H9 (cell line): ENCODE data around the gene PCDH9. TPM values are rescaled to one million over a fixed set of nuclear protein-coding genes. Genes with fewer than 3 reads are reported as not detected.

ENCODE experiments used
- DNase-seq: peaks from one replicate; pipeline ENCODE4 v3.0.0-alpha.2; 2017
- H2AFZ ChIP-seq: one replicate; pipeline ENCODE4 v1.6.1; 2013; ENCODE audit warnings: mild to moderate bottlenecking, low read length, control low read depth, moderate library complexity
- H2AK5ac ChIP-seq: 2 replicates; pipeline ENCODE4 v1.6.1; 2013; ENCODE audit warnings: low read length, control low read depth, mixed read lengths; ENCODE audit not compliant: insufficient read length
- H2BK120ac ChIP-seq: one replicate; pipeline ENCODE4 v1.6.1; 2013; ENCODE audit warnings: low read depth, mild to moderate bottlenecking, low read length, control low read depth, inconsistent platforms; ENCODE audit not compliant: poor library complexity, severe bottlenecking
- H2BK12ac ChIP-seq: 2 replicates; pipeline ENCODE4 v1.6.1; 2013; ENCODE audit warnings: low read length, control low read depth, mixed read lengths, low read depth; ENCODE audit not compliant: insufficient read length
- H2BK15ac ChIP-seq: 2 replicates; pipeline ENCODE4 v1.6.1; 2013; ENCODE audit warnings: low read depth, low read length, control low read depth
- H2BK20ac ChIP-seq: one replicate; pipeline ENCODE4 v1.6.1; 2013; ENCODE audit warnings: low read depth, mild to moderate bottlenecking, low read length, control low read depth, inconsistent platforms; ENCODE audit not compliant: poor library complexity, severe bottlenecking
- H2BK5ac ChIP-seq: 2 replicates; pipeline ENCODE4 v1.6.1; 2013; ENCODE audit warnings: low read length, control low read depth, mixed read lengths; ENCODE audit not compliant: insufficient read length
- H3K14ac ChIP-seq: 2 replicates; pipeline ENCODE4 v1.6.1; 2013; ENCODE audit warnings: low read length, control low read depth; ENCODE audit not compliant: insufficient read depth
- H3K18ac ChIP-seq: 2 replicates; pipeline ENCODE4 v1.6.1; 2013; ENCODE audit warnings: low read depth, mild to moderate bottlenecking, mixed read lengths, low read length, control low read depth; ENCODE audit not compliant: insufficient read length
- H3K23ac ChIP-seq: 2 replicates; pipeline ENCODE4 v1.6.1; 2013; ENCODE audit warnings: low read length, control low read depth, mixed read lengths, low read depth; ENCODE audit not compliant: insufficient read length
- H3K23me2 ChIP-seq: 2 replicates; pipeline ENCODE4 v1.6.1; 2013; ENCODE audit warnings: low read depth, mild to moderate bottlenecking, mixed read lengths, low read length, control low read depth; ENCODE audit not compliant: insufficient read length, poor library complexity, severe bottlenecking
- H3K27ac ChIP-seq: 2 replicates; pipeline ENCODE4 v1.5.1; 2013; ENCODE audit warnings: low read length, control low read depth, mixed read lengths, low read depth; ENCODE audit not compliant: insufficient read length
- H3K27me3 ChIP-seq: 2 replicates; pipeline ENCODE4 v1.6.1; 2013; ENCODE audit warnings: low read length, control low read depth, inconsistent platforms; ENCODE audit not compliant: insufficient read depth
- H3K4ac ChIP-seq: 2 replicates; pipeline ENCODE4 v1.6.1; 2013; ENCODE audit warnings: low read depth, mild to moderate bottlenecking, control low read depth, inconsistent platforms, low read length, moderate library complexity
- H3K4me1 ChIP-seq: 2 replicates; pipeline ENCODE4 v1.6.1; 2013; ENCODE audit warnings: low read length, control low read depth, inconsistent platforms; ENCODE audit not compliant: insufficient read depth
- H3K4me2 ChIP-seq: 2 replicates; pipeline ENCODE4 v1.6.1; 2013; ENCODE audit warnings: low read length, control low read depth, mixed read lengths; ENCODE audit not compliant: insufficient read length, insufficient read depth
- H3K56ac ChIP-seq: 2 replicates; pipeline ENCODE4 v1.6.1; 2013; ENCODE audit warnings: low read depth, mild to moderate bottlenecking, mixed read lengths, low read length, control low read depth; ENCODE audit not compliant: insufficient read length
- H3K79me1 ChIP-seq: 2 replicates; pipeline ENCODE4 v1.6.1; 2013; ENCODE audit warnings: low read depth, mild to moderate bottlenecking, moderate library complexity, low read length, control low read depth, inconsistent platforms; ENCODE audit not compliant: insufficient read depth, poor library complexity, severe bottlenecking
- H3K79me2 ChIP-seq: 2 replicates; pipeline ENCODE4 v1.6.1; 2013; ENCODE audit warnings: low read length, control low read depth, inconsistent platforms; ENCODE audit not compliant: insufficient read depth
- H3K9ac ChIP-seq: 2 replicates; pipeline ENCODE4 v1.6.1; 2013; ENCODE audit warnings: low read length, control low read depth, mixed read lengths; ENCODE audit not compliant: insufficient read length; ENCODE audit errors: extremely low read depth
- H3K9me3 ChIP-seq: one replicate; pipeline ENCODE4 v1.6.1; 2013; ENCODE audit warnings: low read depth, low read length, inconsistent platforms; ENCODE audit not compliant: control insufficient read depth
- H3T11ph ChIP-seq: one replicate; pipeline ENCODE4 v1.6.1; 2013; ENCODE audit warnings: mild to moderate bottlenecking, low read length, control low read depth, inconsistent platforms
- H4K20me1 ChIP-seq: one replicate; pipeline ENCODE4 v1.6.1; 2013; ENCODE audit not compliant: control insufficient read depth, insufficient read length, insufficient read depth
- H4K5ac ChIP-seq: 2 replicates; pipeline ENCODE4 v1.6.1; 2013; ENCODE audit warnings: low read depth, mild to moderate bottlenecking, mixed read lengths, low read length, control low read depth; ENCODE audit not compliant: insufficient read length
- H4K8ac ChIP-seq: replicated peaks from 2 replicates; pipeline ENCODE4 v1.6.1; 2013; ENCODE audit warnings: low read length, control low read depth, mixed read lengths, low read depth; ENCODE audit not compliant: insufficient read length
- H4K91ac ChIP-seq: 2 replicates; pipeline ENCODE4 v1.6.1; 2013; ENCODE audit warnings: low read depth, mild to moderate bottlenecking, moderate library complexity, mixed read lengths, low read length, control low read depth; ENCODE audit not compliant: insufficient read length
- H3K27ac Mint-ChIP-seq, 3 experiments: 2 replicates in 2 of 3; 3 replicates in 1 of 3; pipeline ENCODE4 v1.8.0; 2020 to 2021; ENCODE audit warnings: mixed read lengths in 3 of 3, mild to moderate bottlenecking in 1 of 3, moderate library complexity in 1 of 3
- H3K27me3 Mint-ChIP-seq: 2 replicates; pipeline ENCODE4 v1.8.0; 2021; ENCODE audit warnings: low read depth, mild to moderate bottlenecking, moderate library complexity, mixed read lengths
- H3K36me3 Mint-ChIP-seq, 3 experiments: 2 replicates in 2 of 3; 3 replicates in 1 of 3; pipeline ENCODE4 v1.8.0; 2020 to 2021; ENCODE audit warnings: low read depth in 3 of 3, mixed read lengths in 3 of 3; ENCODE audit not compliant: insufficient read depth in 1 of 3
- H3K4me1 Mint-ChIP-seq, 2 experiments: 2 replicates each; pipeline ENCODE4 v1.8.0; 2020; ENCODE audit warnings: mixed read lengths in 2 of 2
- H3K4me3 Mint-ChIP-seq, 2 experiments: 2 replicates in 1 of 2; 3 replicates in 1 of 2; pipeline ENCODE4 v1.8.0; 2020 to 2021; ENCODE audit warnings: mild to moderate bottlenecking in 2 of 2, mixed read lengths in 2 of 2, moderate library complexity in 1 of 2
- H3K9me3 Mint-ChIP-seq, 2 experiments: 2 replicates in 1 of 2; 3 replicates in 1 of 2; pipeline ENCODE4 v1.8.0; 2020; ENCODE audit warnings: mild to moderate bottlenecking in 2 of 2, mixed read lengths in 2 of 2, moderate library complexity in 1 of 2
- WGBS: extraction: QIAGEN DNeasy Blood & Tissue Kit; methylation state at CpG from one replicate; pipeline ENCODE4 v1.1.7; 2013; ENCODE audit warnings: missing lambda C conversion rate, low lambda C conversion rate, mixed read lengths; ENCODE audit not compliant: insufficient read length; ENCODE audit errors: extremely low coverage; 5-methylcytosine and 5-hydroxymethylcytosine counted together
- total RNA-seq: library from RNA; stranded (reverse); gene quantifications from 2 replicates; pipeline ENCODE4 v1.2.1, GENCODE V29; 2021
- TF ChIP-seq, protein P1 (sequence below): fragments of 200-600 bp; sonication (generic); conservative IDR thresholded peaks from 3 replicates; pipeline ENCODE4 v1.8.0; 2021; ENCODE audit warnings: antibody characterized with exemption, mild to moderate bottlenecking

The PCDH9 gene
- total RNA-seq, 1 experiment from 2014 or later: 0.11 TPM

GRCh38 chr13:67223024-67223423 is 7.1 kb downstream of the PCDH9 start:
- DNase-seq: no peak
- no peak overlapping the region for H2BK20ac ChIP-seq
- TF ChIP-seq, protein P1, sequence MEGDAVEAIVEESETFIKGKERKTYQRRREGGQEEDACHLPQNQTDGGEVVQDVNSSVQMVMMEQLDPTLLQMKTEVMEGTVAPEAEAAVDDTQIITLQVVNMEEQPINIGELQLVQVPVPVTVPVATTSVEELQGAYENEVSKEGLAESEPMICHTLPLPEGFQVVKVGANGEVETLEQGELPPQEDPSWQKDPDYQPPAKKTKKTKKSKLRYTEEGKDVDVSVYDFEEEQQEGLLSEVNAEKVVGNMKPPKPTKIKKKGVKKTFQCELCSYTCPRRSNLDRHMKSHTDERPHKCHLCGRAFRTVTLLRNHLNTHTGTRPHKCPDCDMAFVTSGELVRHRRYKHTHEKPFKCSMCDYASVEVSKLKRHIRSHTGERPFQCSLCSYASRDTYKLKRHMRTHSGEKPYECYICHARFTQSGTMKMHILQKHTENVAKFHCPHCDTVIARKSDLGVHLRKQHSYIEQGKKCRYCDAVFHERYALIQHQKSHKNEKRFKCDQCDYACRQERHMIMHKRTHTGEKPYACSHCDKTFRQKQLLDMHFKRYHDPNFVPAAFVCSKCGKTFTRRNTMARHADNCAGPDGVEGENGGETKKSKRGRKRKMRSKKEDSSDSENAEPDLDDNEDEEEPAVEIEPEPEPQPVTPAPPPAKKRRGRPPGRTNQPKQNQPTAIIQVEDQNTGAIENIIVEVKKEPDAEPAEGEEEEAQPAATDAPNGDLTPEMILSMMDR: no peak
- no peak overlapping the region for H2BK15ac ChIP-seq
- no peak overlapping the region for H3T11ph ChIP-seq
- no peaks in the 10 kb centered on the region for H4K20me1 ChIP-seq
- no peaks in the 10 kb centered on the region for H3K4me1 ChIP-seq
- H3K36me3 Mint-ChIP-seq: no peaks in the 10 kb centered on the region
- no peak overlapping the region for H2AFZ ChIP-seq
- no peaks in the 10 kb centered on the region for H3K9me3 ChIP-seq
- no peak overlapping the region for H3K27ac Mint-ChIP-seq
- no peak overlapping the region for H3K23ac ChIP-seq
- H3K4ac ChIP-seq: no peak overlapping the region
- no peak overlapping the region for H2BK5ac ChIP-seq
- H3K4me1 Mint-ChIP-seq: peaks cover 3 to 7% of the 10 kb centered on the region in 2 experiments
- no peak overlapping the region for H3K27ac ChIP-seq
- H3K56ac ChIP-seq: no peak overlapping the region
- no peak overlapping the region for H4K5ac ChIP-seq
- no peak overlapping the region for H4K91ac ChIP-seq
- H2BK12ac ChIP-seq: no peak overlapping the region
- H3K79me2 ChIP-seq: no peaks in the 10 kb centered on the region
- no peak overlapping the region for H3K14ac ChIP-seq
- H3K23me2 ChIP-seq: no peaks in the 10 kb centered on the region
- H3K27me3 ChIP-seq: no peaks in the 10 kb centered on the region
- no CpG with 5 or more reads among the region's 2 CpGs for WGBS
- H3K79me1 ChIP-seq: no peaks in the 10 kb centered on the region
- no peak overlapping the region for H3K18ac ChIP-seq
- H3K27me3 Mint-ChIP-seq: peaks cover 9% of the 10 kb centered on the region
- H3K9me3 Mint-ChIP-seq: no peaks in the 10 kb centered on the region
- no peak overlapping the region for H3K4me3 Mint-ChIP-seq
- H4K8ac ChIP-seq: no peak overlapping the region
- no peak overlapping the region for H3K4me2 ChIP-seq
- H2BK120ac ChIP-seq: no peak overlapping the region
- H2AK5ac ChIP-seq: no peak overlapping the region
- no peak overlapping the region for H3K9ac ChIP-seq
